Mesenchymal stem cell (in vitro differentiated cells and primary cell): ENCODE data around the gene SLC7A14.

Source experiments
- DNase-seq: peaks from one replicate; pipeline ENCODE4 v3.0.0-alpha.2; 2013
- H2AFZ ChIP-seq: one replicate; pipeline ENCODE4 v1.6.1; 2013; ENCODE audit warnings: low read depth, mild to moderate bottlenecking, control low read depth, inconsistent platforms, low read length, moderate library complexity
- H2AK5ac ChIP-seq: 2 replicates; pipeline ENCODE4 v1.6.1; 2013; ENCODE audit warnings: low read length, moderate library complexity, mild to moderate bottlenecking, inconsistent platforms; ENCODE audit not compliant: severe bottlenecking
- H2BK120ac ChIP-seq: one replicate; pipeline ENCODE4 v1.6.1; 2013; ENCODE audit warnings: low read depth, mild to moderate bottlenecking, inconsistent platforms, low read length, moderate library complexity
- H2BK12ac ChIP-seq, 2 experiments: one replicate each; pipeline ENCODE4 v1.6.1; 2013; ENCODE audit warnings: inconsistent platforms in 2 of 2, low read length in 2 of 2, mild to moderate bottlenecking in 2 of 2, moderate library complexity in 2 of 2, control low read depth in 1 of 2
- H2BK15ac ChIP-seq: one replicate; pipeline ENCODE4 v1.6.1; 2013; ENCODE audit warnings: mild to moderate bottlenecking, low read depth, inconsistent platforms; ENCODE audit not compliant: poor library complexity, severe bottlenecking
- H2BK5ac ChIP-seq: 2 replicates; pipeline ENCODE4 v1.6.1; 2013; ENCODE audit warnings: low read depth, mild to moderate bottlenecking, low read length, control low read depth, inconsistent platforms; ENCODE audit not compliant: poor library complexity, severe bottlenecking
- H3K14ac ChIP-seq, 2 experiments: one replicate each; pipeline ENCODE4 v1.6.1; 2013; ENCODE audit warnings: inconsistent platforms in 2 of 2, low read length in 2 of 2, control low read depth in 1 of 2, mild to moderate bottlenecking in 1 of 2, moderate library complexity in 1 of 2
- H3K18ac ChIP-seq, 2 experiments: one replicate each; pipeline ENCODE4 v1.6.1; 2013; ENCODE audit warnings: inconsistent platforms in 2 of 2, low read length in 2 of 2, control low read depth in 1 of 2, low read depth in 1 of 2, mild to moderate bottlenecking in 1 of 2
- H3K23ac ChIP-seq, 2 experiments: one replicate each; pipeline ENCODE4 v1.6.1; 2013; ENCODE audit warnings: inconsistent platforms in 2 of 2, low read length in 2 of 2, mild to moderate bottlenecking in 2 of 2, moderate library complexity in 2 of 2, control low read depth in 1 of 2
- H3K27ac ChIP-seq: 2 replicates; pipeline ENCODE4 v1.5.1; 2013; ENCODE audit warnings: mild to moderate bottlenecking, moderate library complexity, low read length, control low read depth, inconsistent platforms; ENCODE audit not compliant: poor library complexity, severe bottlenecking
- H3K27me3 ChIP-seq, 2 experiments: 2 replicates each; pipeline versions ENCODE4 v1.6.1 to v1.7.0; 2013; ENCODE audit warnings: low read length in 2 of 2, mild to moderate bottlenecking in 2 of 2, moderate library complexity in 2 of 2, control low read depth in 1 of 2, inconsistent platforms in 1 of 2; ENCODE audit not compliant: control insufficient read depth in 1 of 2, insufficient read depth in 1 of 2
- H3K36me3 ChIP-seq, 2 experiments: 2 replicates each; pipeline versions ENCODE4 v1.6.1 to v1.7.0; 2013; ENCODE audit warnings: low read length in 2 of 2, control low read depth in 1 of 2, inconsistent platforms in 1 of 2, low read depth in 1 of 2, mild to moderate bottlenecking in 1 of 2; ENCODE audit not compliant: insufficient read depth in 2 of 2, control insufficient read depth in 1 of 2
- H3K4ac ChIP-seq, 2 experiments: one replicate each; pipeline ENCODE4 v1.6.1; 2013; ENCODE audit warnings: inconsistent platforms in 2 of 2, low read length in 2 of 2, mild to moderate bottlenecking in 2 of 2, moderate library complexity in 2 of 2, control low read depth in 1 of 2, low read depth in 1 of 2
- H3K4me1 ChIP-seq: 2 replicates; pipeline ENCODE4 v1.6.1; 2013; ENCODE audit warnings: low read depth, low read length, control low read depth; ENCODE audit not compliant: control insufficient read depth, insufficient read depth
- H3K4me2 ChIP-seq: 2 replicates; pipeline ENCODE4 v1.6.1; 2013; ENCODE audit warnings: low read length, mild to moderate bottlenecking, inconsistent platforms; ENCODE audit not compliant: poor library complexity, severe bottlenecking
- H3K4me3 ChIP-seq, 2 experiments: 2 replicates each; pipeline versions ENCODE4 v1.5.1 to v1.7.0; 2013; ENCODE audit warnings: low read length in 2 of 2, mild to moderate bottlenecking in 2 of 2, control low read depth in 1 of 2, low read depth in 1 of 2; ENCODE audit not compliant: insufficient read depth in 1 of 2
- H3K79me1 ChIP-seq: replicated peaks from 2 replicates; pipeline ENCODE4 v1.6.1; 2013; ENCODE audit warnings: mild to moderate bottlenecking, control low read depth, low read length, inconsistent platforms; ENCODE audit not compliant: poor library complexity, severe bottlenecking
- H3K9ac ChIP-seq: 2 replicates; pipeline ENCODE4 v1.7.0; 2013; ENCODE audit warnings: mild to moderate bottlenecking, low read length, moderate library complexity
- H3K9me3 ChIP-seq: 2 replicates; pipeline ENCODE4 v1.7.0; 2013; ENCODE audit warnings: mild to moderate bottlenecking, low read length; ENCODE audit not compliant: control insufficient read depth
- H4K8ac ChIP-seq: one replicate; pipeline ENCODE4 v1.6.1; 2013; ENCODE audit warnings: inconsistent platforms, mild to moderate bottlenecking, low read length, moderate library complexity
- H4K91ac ChIP-seq: one replicate; pipeline ENCODE4 v1.6.1; 2013; ENCODE audit warnings: mild to moderate bottlenecking, low read length, inconsistent platforms
- WGBS: methylation state at CpG from one replicate; pipeline ENCODE4 v1.1.7; 2013; ENCODE audit warnings: mixed read lengths; 5-methylcytosine and 5-hydroxymethylcytosine counted together

The SLC7A14 gene

GRCh38 chr3:170426240-170426797 is 159.6 kb downstream of the SLC7A14 start:
- Histone ChIP-seq H2BK120ac (no peak overlapping the region), H3K4ac (no peak overlapping the region), H3K27me3 (no peaks in the 10 kb centered on the region), H3K79me1 (no peaks in the 10 kb centered on the region), H3K4me1 (peaks cover 2% of the 10 kb centered on the region), H3K27ac (no peak overlapping the region), H3K4me2 (no peak overlapping the region), H3K4me3 (peak overlapping the region in 1 of 2 experiments; percentile 93), H3K23ac (no peak overlapping the region), H3K14ac (no peak overlapping the region), H2BK12ac (no peak overlapping the region), H2BK15ac (no peak overlapping the region), H4K8ac (no peak overlapping the region), H4K91ac (no peak overlapping the region), H2AK5ac (no peak overlapping the region), H3K36me3 (peaks cover 3 to 98% of the 10 kb centered on the region in 2 experiments), H3K18ac (no peak overlapping the region), H3K9me3 (no peaks in the 10 kb centered on the region), H3K9ac (peak overlapping the region; percentile 94), H2BK5ac (no peak overlapping the region), H2AFZ (no peak overlapping the region)
- no peak for DNase-seq
- WGBS, result 80% methylated on average over 2 of the region's 2 CpGs

- no peaks in the 10 kb centered on the region for H3K79me1 ChIP-seq
- no peak for DNase-seq
- no peak overlapping the region for H4K91ac ChIP-seq
- no peak overlapping the region for H2BK15ac ChIP-seq
- H2AK5ac ChIP-seq, result no peak overlapping the region
- no peak overlapping the region for H4K8ac ChIP-seq
- no peak overlapping the region for H3K27ac ChIP-seq
- no peak overlapping the region for H2BK5ac ChIP-seq
- peak overlapping the region in 1 of 2 experiments; percentile 23 for H3K23ac ChIP-seq
- no peak overlapping the region for H2BK12ac ChIP-seq
- peak overlapping the region; percentile 94 for H3K9ac ChIP-seq
- no peak overlapping the region for H3K4me2 ChIP-seq
- H3K4me1 ChIP-seq, result peaks cover 2% of the 10 kb centered on the region
- no peaks in the 10 kb centered on the region for H3K9me3 ChIP-seq
- H3K4me3 ChIP-seq, result peak overlapping the region in 1 of 2 experiments; percentile 93
- no peak overlapping the region for H3K4ac ChIP-seq
- H3K36me3 ChIP-seq, result peaks cover 3 to 95% of the 10 kb centered on the region in 2 experiments
- H2AFZ ChIP-seq, result no peak overlapping the region
- H3K18ac ChIP-seq, result no peak overlapping the region
- no peak overlapping the region for H2BK120ac ChIP-seq
- 91% methylated on average over 11 of the region's 11 CpGs for WGBS
- no peaks in the 10 kb centered on the region for H3K27me3 ChIP-seq
- no peak overlapping the region for H3K14ac ChIP-seq
Observed at GRCh38 chr3:170425491-170426239, 160.2 kb downstream of the SLC7A14 start.

GRCh38 chr3:170424879-170425278 is 161.0 kb downstream of the SLC7A14 start:
- Histone ChIP-seq H3K9ac (peak overlapping the region; percentile 94), H3K79me1 (no peaks in the 10 kb centered on the region)
- WGBS, result 77% methylated on average over 7 of the region's 8 CpGs

GRCh38 chr3:170423001-170423615 is 162.8 kb downstream of the SLC7A14 start:
- no peak overlapping the region for H3K4ac ChIP-seq
- peak overlapping the region; percentile 44 for H2BK15ac ChIP-seq
- H3K9ac ChIP-seq, result peak overlapping the region; percentile 94
- no peak overlapping the region for H3K23ac ChIP-seq
- H3K79me1 ChIP-seq, result no peaks in the 10 kb centered on the region
- no peak overlapping the region for H3K27ac ChIP-seq
- peak overlapping the region in 1 of 2 experiments; percentile 46 for H3K14ac ChIP-seq
- no peak overlapping the region for H2BK120ac ChIP-seq
- H3K4me3 ChIP-seq, result peak overlapping the region in 1 of 2 experiments; percentile 93
- WGBS, result 95% methylated on average over 8 of the region's 8 CpGs
- DNase-seq, result no peak
- no peak overlapping the region for H2AFZ ChIP-seq
- peaks cover 3% of the 10 kb centered on the region for H3K4me1 ChIP-seq
- H3K9me3 ChIP-seq, result no peaks in the 10 kb centered on the region
- H2BK5ac ChIP-seq, result no peak overlapping the region
- no peaks in the 10 kb centered on the region for H3K27me3 ChIP-seq
- no peak overlapping the region for H4K8ac ChIP-seq
- H2AK5ac ChIP-seq, result no peak overlapping the region
- no peak overlapping the region for H3K4me2 ChIP-seq
- H3K36me3 ChIP-seq, result peaks cover 22 to 75% of the 10 kb centered on the region in 2 experiments
- H3K18ac ChIP-seq, result no peak overlapping the region
- no peak overlapping the region for H4K91ac ChIP-seq
- H2BK12ac ChIP-seq, result no peak overlapping the region

More at GRCh38 chr3:170424879-170425278, 161.0 kb downstream of the SLC7A14 start:
- H3K4me3 ChIP-seq, result peak overlapping the region in 1 of 2 experiments; percentile 93
- no peak overlapping the region for H2BK5ac ChIP-seq
- no peak overlapping the region for H2AK5ac ChIP-seq
- no peaks in the 10 kb centered on the region for H3K9me3 ChIP-seq
- peaks cover 8 to 93% of the 10 kb centered on the region in 2 experiments for H3K36me3 ChIP-seq
- DNase-seq, result no peak
- H3K27ac ChIP-seq, result no peak overlapping the region
- no peak overlapping the region for H2AFZ ChIP-seq
- H3K27me3 ChIP-seq, result no peaks in the 10 kb centered on the region
- H3K18ac ChIP-seq, result no peak overlapping the region
- H3K23ac ChIP-seq, result no peak overlapping the region
- H3K4ac ChIP-seq, result no peak overlapping the region
- no peak overlapping the region for H2BK120ac ChIP-seq
- no peak overlapping the region for H4K8ac ChIP-seq
- no peak overlapping the region for H4K91ac ChIP-seq
- no peak overlapping the region for H2BK12ac ChIP-seq
- H3K14ac ChIP-seq, result no peak overlapping the region
- no peak overlapping the region for H3K4me2 ChIP-seq
- peaks cover 2% of the 10 kb centered on the region for H3K4me1 ChIP-seq
- no peak overlapping the region for H2BK15ac ChIP-seq
